Mammary epithelial cell (primary cell): ENCODE results near the gene BTBD16.

Experiments used
- CTCF ChIP-seq, 2 donors: IDR thresholded peaks in 1 of 2; conservative IDR thresholded peaks in 1 of 2; 2 replicates each; pipeline ENCODE4 v1.5.1; 2011 to 2012; ENCODE audit warnings: inconsistent platforms in 2 of 2, low read length in 2 of 2, mild to moderate bottlenecking in 2 of 2, control low read depth in 1 of 2, low read depth in 1 of 2; ENCODE audit not compliant: insufficient read depth in 1 of 2; ENCODE audit errors: extremely low read depth in 1 of 2
- EZH2 ChIP-seq: IDR thresholded peaks from 2 replicates; pipeline ENCODE4 v1.6.1; 2012; ENCODE audit warnings: low read length, inconsistent platforms, borderline replicate concordance

- TF ChIP-seq CTCF (conservative IDR thresholded peaks at IDR 0.05 in 1 of 2, IDR thresholded peaks at IDR 0.05 in 1 of 2; ENCODE audit: extremely low read depth in 1 of 2, insufficient read depth in 1 of 2, low read depth in 1 of 2, low read length in 2 of 2) (no peak), EZH2 (no peak)
Observed at GRCh38 chr10:122221958-122222357, 49.1 kb upstream of the BTBD16 start.
